Neural progenitor cell (in vitro differentiated cells): ENCODE measurements around the gene POU5F2. TPM values are rescaled to one million over a fixed set of nuclear protein-coding genes. Genes with fewer than 3 reads are reported as not detected.

Source experiments
- DNase-seq: peaks from one replicate; pipeline ENCODE4 v3.0.0-alpha.2; 2016; ENCODE audit warnings: low spot score
- H2AFZ ChIP-seq: fragments of 200-600 bp; sonication (generic); replicated peaks from 2 replicates; pipeline ENCODE4 v1.6.1; 2016; ENCODE audit warnings: antibody characterized with exemption
- H3F3A ChIP-seq: fragments of 200-600 bp; sonication (generic); 2 replicates; pipeline ENCODE4 v1.6.1; 2016; ENCODE audit warnings: antibody characterized with exemption, low read depth
- H3K27ac ChIP-seq: fragments of 200-600 bp; sonication (generic); 2 replicates; pipeline ENCODE4 v1.5.1; 2016; ENCODE audit warnings: mild to moderate bottlenecking
- H3K27me3 ChIP-seq: fragments of 200-600 bp; sonication (generic); 2 replicates; pipeline ENCODE4 v1.6.1; 2016; ENCODE audit warnings: mild to moderate bottlenecking, moderate library complexity
- H3K36me3 ChIP-seq: fragments of 200-600 bp; sonication (generic); 2 replicates; pipeline ENCODE4 v1.5.1; 2016
- H3K4me1 ChIP-seq: fragments of 200-600 bp; sonication (generic); 2 replicates; pipeline ENCODE4 v1.6.1; 2016; ENCODE audit warnings: mixed run types
- H3K4me2 ChIP-seq: fragments of 200-600 bp; sonication (generic); 2 replicates; pipeline ENCODE4 v1.6.1; 2016
- H3K4me3 ChIP-seq: fragments of 200-600 bp; sonication (generic); 2 replicates; pipeline ENCODE4 v1.5.1; 2016
- H3K79me2 ChIP-seq: fragments of 200-600 bp; sonication (generic); 2 replicates; pipeline ENCODE4 v1.6.1; 2016; ENCODE audit warnings: low read depth
- H3K9ac ChIP-seq: fragments of 200-600 bp; sonication (generic); 2 replicates; pipeline ENCODE4 v1.6.1; 2016
- H3K9me3 ChIP-seq: fragments of 200-600 bp; sonication (generic); 2 replicates; pipeline ENCODE4 v1.5.1; 2016; ENCODE audit warnings: low read depth
- H4K20me1 ChIP-seq: fragments of 200-600 bp; sonication (generic); 2 replicates; pipeline ENCODE4 v1.6.1; 2016; ENCODE audit warnings: low read depth
- H3K27ac Mint-ChIP-seq: 3 replicates; pipeline ENCODE4 v1.8.0; 2021; ENCODE audit warnings: mixed read lengths
- H3K27me3 Mint-ChIP-seq: 2 replicates; pipeline ENCODE4 v1.8.0; 2022; ENCODE audit warnings: low read depth, mild to moderate bottlenecking, inconsistent platforms, moderate library complexity, mixed read lengths; ENCODE audit not compliant: insufficient read depth
- H3K36me3 Mint-ChIP-seq: 3 replicates; pipeline ENCODE4 v1.8.0; 2021; ENCODE audit warnings: mixed read lengths
- H3K4me1 Mint-ChIP-seq: 3 replicates; pipeline ENCODE4 v1.8.0; 2021; ENCODE audit warnings: mixed read lengths
- H3K4me3 Mint-ChIP-seq: 3 replicates; pipeline ENCODE4 v1.8.0; 2021; ENCODE audit warnings: mild to moderate bottlenecking, moderate library complexity, mixed read lengths
- H3K9me3 Mint-ChIP-seq: 3 replicates; pipeline ENCODE4 v1.8.0; 2020; ENCODE audit warnings: mixed read lengths
- EZH2 ChIP-seq: fragments of 200-600 bp; sonication (generic); IDR thresholded peaks from 2 replicates; pipeline ENCODE4 v1.6.1; 2017; ENCODE audit warnings: antibody characterized with exemption, mild to moderate bottlenecking, moderate library complexity
- EZH2phosphoT487 ChIP-seq: fragments of 200-600 bp; sonication (generic); IDR thresholded peaks from 2 replicates; pipeline ENCODE4 v1.6.1; 2017; ENCODE audit warnings: antibody characterized with exemption
- total RNA-seq: library from RNA; depleted of rRNA; stranded (reverse); fragments of >200 nt; gene quantifications from 2 replicates; pipeline ENCODE4 v1.2.3, GENCODE V29; 2015; ENCODE audit warnings: low replicate concordance
- TF ChIP-seq, protein P1 (sequence below): fragments of 200-600 bp; sonication (generic); IDR thresholded peaks from 2 replicates; pipeline ENCODE4 v1.5.1; 2017; ENCODE audit warnings: antibody characterized with exemption, mild to moderate bottlenecking

POU5F2 gene
- total RNA-seq, 1 donor from 2014 or later, result 1.0 TPM

DNA sequence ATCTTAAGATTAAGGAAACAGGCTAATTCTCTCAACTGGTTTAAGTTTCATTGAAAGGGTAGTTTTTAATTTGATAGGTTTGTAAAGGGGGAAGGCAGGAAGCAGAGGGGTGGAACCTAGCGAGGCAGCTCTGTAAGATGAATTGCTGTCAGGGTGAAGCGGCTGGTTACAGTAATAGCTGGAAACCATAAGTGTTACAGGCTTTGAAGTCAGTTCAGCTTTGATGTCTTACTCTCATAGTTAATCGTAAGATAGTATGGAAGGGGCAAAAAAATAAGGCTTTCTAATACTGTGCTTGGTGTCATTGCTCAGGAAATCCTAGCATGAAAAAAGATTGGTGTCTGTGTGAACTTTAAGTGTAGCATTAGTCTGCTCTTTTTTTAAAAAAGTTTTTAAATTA is 20.3 kb downstream of the POU5F2 start:
- H3K36me3 ChIP-seq, result no peaks in the 10 kb centered on the region
- H3K4me3 ChIP-seq, result no peak overlapping the region
- TF ChIP-seq, protein P1, sequence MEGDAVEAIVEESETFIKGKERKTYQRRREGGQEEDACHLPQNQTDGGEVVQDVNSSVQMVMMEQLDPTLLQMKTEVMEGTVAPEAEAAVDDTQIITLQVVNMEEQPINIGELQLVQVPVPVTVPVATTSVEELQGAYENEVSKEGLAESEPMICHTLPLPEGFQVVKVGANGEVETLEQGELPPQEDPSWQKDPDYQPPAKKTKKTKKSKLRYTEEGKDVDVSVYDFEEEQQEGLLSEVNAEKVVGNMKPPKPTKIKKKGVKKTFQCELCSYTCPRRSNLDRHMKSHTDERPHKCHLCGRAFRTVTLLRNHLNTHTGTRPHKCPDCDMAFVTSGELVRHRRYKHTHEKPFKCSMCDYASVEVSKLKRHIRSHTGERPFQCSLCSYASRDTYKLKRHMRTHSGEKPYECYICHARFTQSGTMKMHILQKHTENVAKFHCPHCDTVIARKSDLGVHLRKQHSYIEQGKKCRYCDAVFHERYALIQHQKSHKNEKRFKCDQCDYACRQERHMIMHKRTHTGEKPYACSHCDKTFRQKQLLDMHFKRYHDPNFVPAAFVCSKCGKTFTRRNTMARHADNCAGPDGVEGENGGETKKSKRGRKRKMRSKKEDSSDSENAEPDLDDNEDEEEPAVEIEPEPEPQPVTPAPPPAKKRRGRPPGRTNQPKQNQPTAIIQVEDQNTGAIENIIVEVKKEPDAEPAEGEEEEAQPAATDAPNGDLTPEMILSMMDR, result no peak
- TF ChIP-seq EZH2phosphoT487 (no peak), EZH2 (no peak)
- H3K27me3 Mint-ChIP-seq, result no peaks in the 10 kb centered on the region
- no peaks in the 10 kb centered on the region for H3K79me2 ChIP-seq
- H3K4me2 ChIP-seq, result no peak overlapping the region
- H3K9ac ChIP-seq, result no peak overlapping the region
- H3F3A ChIP-seq, result no peaks in the 10 kb centered on the region
- no peak overlapping the region for H2AFZ ChIP-seq
- peaks cover 21% of the 10 kb centered on the region for H3K4me1 ChIP-seq
- H3K36me3 Mint-ChIP-seq, result no peaks in the 10 kb centered on the region
- H3K27ac ChIP-seq, result no peak overlapping the region
- no peaks in the 10 kb centered on the region for H3K9me3 Mint-ChIP-seq
- H4K20me1 ChIP-seq, result no peaks in the 10 kb centered on the region
- DNase-seq, result no peak
- H3K27ac Mint-ChIP-seq, result peak overlapping the region; percentile 10
- no peak overlapping the region for H3K4me3 Mint-ChIP-seq
- H3K9me3 ChIP-seq, result no peaks in the 10 kb centered on the region
- H3K27me3 ChIP-seq, result no peaks in the 10 kb centered on the region
- H3K4me1 Mint-ChIP-seq, result peaks cover 39% of the 10 kb centered on the region

DNA sequence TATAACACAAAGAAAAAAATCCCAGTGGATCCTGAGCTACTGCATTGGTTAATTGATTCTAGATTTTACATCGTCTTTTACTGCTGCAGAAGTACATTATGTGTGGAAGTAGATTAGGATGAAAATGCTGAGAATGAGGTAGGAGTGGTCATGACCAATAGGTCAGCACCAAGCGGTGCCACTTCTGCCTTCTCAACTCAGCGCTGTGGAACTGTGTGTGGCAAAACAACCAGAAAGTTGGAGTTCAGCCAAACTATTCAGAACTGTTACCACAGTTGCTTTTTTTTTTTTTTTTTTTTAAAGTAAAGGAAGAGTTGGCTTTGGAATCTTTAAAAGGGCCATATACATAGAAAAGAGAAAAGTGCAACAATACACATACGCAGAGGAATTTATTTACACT is 24.2 kb downstream of the POU5F2 start:
- Histone ChIP-seq H3K79me2 (no peaks in the 10 kb centered on the region), H4K20me1 (no peaks in the 10 kb centered on the region), H3K27ac (no peak overlapping the region), H3F3A (peaks cover under 1% of the 10 kb centered on the region), H3K9me3 (no peaks in the 10 kb centered on the region), H2AFZ (no peak overlapping the region), H3K4me3 (no peak overlapping the region), H3K27me3 (no peaks in the 10 kb centered on the region), H3K36me3 (no peaks in the 10 kb centered on the region), H3K9ac (no peak overlapping the region), H3K4me1 (peaks cover 12% of the 10 kb centered on the region), H3K4me2 (no peak overlapping the region)
- Mint-ChIP-seq H3K27me3 (no peaks in the 10 kb centered on the region), H3K36me3 (no peaks in the 10 kb centered on the region), H3K4me1 (peaks cover 35% of the 10 kb centered on the region), H3K27ac (no peak overlapping the region), H3K4me3 (no peak overlapping the region), H3K9me3 (peaks cover 7% of the 10 kb centered on the region)
- no peak for DNase-seq
- TF ChIP-seq EZH2 (no peak), EZH2phosphoT487 (no peak)
- TF ChIP-seq, protein P1, result no peak

DNA sequence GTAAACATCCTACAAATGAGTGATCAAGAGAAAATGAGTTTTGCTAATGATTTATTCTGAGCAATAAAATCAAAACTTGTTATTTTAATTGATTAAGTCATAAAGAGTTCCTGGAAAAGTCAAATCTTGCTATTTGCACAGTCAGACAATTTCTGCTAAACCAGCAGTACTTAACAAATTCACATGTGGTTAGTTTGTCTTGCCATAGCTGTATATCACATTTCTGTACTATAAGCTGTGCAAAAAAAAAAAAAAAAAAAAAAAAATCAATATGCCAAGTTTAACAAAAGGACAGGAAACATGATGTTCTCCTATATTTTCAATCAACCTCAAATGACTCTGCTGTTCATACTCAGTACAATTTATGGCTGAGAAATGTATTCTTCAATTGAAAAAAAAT is 24.9 kb downstream of the POU5F2 start:
- Histone ChIP-seq H2AFZ (no peak overlapping the region), H4K20me1 (no peaks in the 10 kb centered on the region), H3K27me3 (no peaks in the 10 kb centered on the region), H3K4me1 (peaks cover 12% of the 10 kb centered on the region), H3K4me2 (no peak overlapping the region), H3K27ac (no peak overlapping the region), H3K36me3 (no peaks in the 10 kb centered on the region), H3K4me3 (no peak overlapping the region), H3K79me2 (no peaks in the 10 kb centered on the region), H3K9me3 (no peaks in the 10 kb centered on the region), H3K9ac (no peak overlapping the region), H3F3A (peaks cover 4% of the 10 kb centered on the region)
- no peaks in the 10 kb centered on the region for H3K27me3 Mint-ChIP-seq
- no peak for DNase-seq
- H3K4me1 Mint-ChIP-seq, result peaks cover 29% of the 10 kb centered on the region
- H3K36me3 Mint-ChIP-seq, result no peaks in the 10 kb centered on the region
- no peak overlapping the region for H3K4me3 Mint-ChIP-seq
- peaks cover 7% of the 10 kb centered on the region for H3K9me3 Mint-ChIP-seq
- no peak for TF ChIP-seq EZH2phosphoT487
- TF ChIP-seq, protein P1, result no peak
- no peak overlapping the region for H3K27ac Mint-ChIP-seq

DNA sequence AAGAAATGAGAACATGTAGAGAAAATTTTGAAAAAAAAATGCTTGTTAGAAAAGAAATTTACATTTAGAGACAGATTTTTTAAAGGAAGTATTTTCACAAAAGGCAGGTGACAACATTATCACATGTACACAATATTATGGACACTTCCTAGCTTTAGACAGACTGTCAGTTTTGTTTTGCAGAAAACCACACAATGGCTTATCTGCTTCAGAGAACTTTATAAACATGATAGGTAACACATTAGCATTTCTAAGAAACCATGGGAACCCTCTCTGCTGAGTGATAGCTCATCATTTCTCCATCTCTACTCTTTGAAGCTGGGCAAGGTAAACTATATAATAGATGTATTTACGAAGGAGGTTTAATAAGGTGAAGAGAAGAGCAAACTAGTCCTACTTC is 25.6 kb downstream of the POU5F2 start:
- DNase-seq, result no peak
- Histone ChIP-seq H3F3A (peaks cover 4% of the 10 kb centered on the region), H3K79me2 (no peaks in the 10 kb centered on the region), H3K4me1 (peaks cover 12% of the 10 kb centered on the region), H3K27ac (no peak overlapping the region), H3K36me3 (no peaks in the 10 kb centered on the region), H3K27me3 (no peaks in the 10 kb centered on the region), H4K20me1 (no peaks in the 10 kb centered on the region), H3K4me3 (no peak overlapping the region), H3K9me3 (no peaks in the 10 kb centered on the region), H3K4me2 (peak overlapping the region; percentile 48), H2AFZ (no peak overlapping the region), H3K9ac (no peak overlapping the region)
- Mint-ChIP-seq H3K36me3 (no peaks in the 10 kb centered on the region), H3K4me3 (no peak overlapping the region), H3K9me3 (peaks cover 7% of the 10 kb centered on the region), H3K27me3 (no peaks in the 10 kb centered on the region), H3K27ac (no peak overlapping the region), H3K4me1 (peaks cover 23% of the 10 kb centered on the region)
- TF ChIP-seq EZH2 (no peak), EZH2phosphoT487 (no peak)
- TF ChIP-seq, protein P1, result no peak
